ENCODE data around the gene MAP4K4.

GRCh38 chr2:101850991-101851390 is 153.5 kb downstream of the MAP4K4 start:
- no peak for TF ChIP-seq MAFK (conservative IDR thresholded peaks at IDR 0.05 in 1 of 2, IDR thresholded peaks at IDR 0.05 in 1 of 2; ENCODE audit: low read length in 2 of 2)
- TF ChIP-seq, protein P1, sequence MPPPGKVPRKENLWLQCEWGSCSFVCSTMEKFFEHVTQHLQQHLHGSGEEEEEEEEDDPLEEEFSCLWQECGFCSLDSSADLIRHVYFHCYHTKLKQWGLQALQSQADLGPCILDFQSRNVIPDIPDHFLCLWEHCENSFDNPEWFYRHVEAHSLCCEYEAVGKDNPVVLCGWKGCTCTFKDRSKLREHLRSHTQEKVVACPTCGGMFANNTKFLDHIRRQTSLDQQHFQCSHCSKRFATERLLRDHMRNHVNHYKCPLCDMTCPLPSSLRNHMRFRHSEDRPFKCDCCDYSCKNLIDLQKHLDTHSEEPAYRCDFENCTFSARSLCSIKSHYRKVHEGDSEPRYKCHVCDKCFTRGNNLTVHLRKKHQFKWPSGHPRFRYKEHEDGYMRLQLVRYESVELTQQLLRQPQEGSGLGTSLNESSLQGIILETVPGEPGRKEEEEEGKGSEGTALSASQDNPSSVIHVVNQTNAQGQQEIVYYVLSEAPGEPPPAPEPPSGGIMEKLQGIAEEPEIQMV (CRISPR knock-in tag; IDR thresholded peaks at IDR 0.05; ENCODE audit: low read depth): no peak
- no peak for TF ChIP-seq RFX5 (IDR thresholded peaks at IDR 0.05; ENCODE audit: low read depth, low read length)
- no peak for TF ChIP-seq CTCF (CRISPR knock-in tag; IDR thresholded peaks at IDR 0.05)
- no peak for TF ChIP-seq NONO (IDR thresholded peaks at IDR 0.05)
- no peak for TF ChIP-seq NONO (CRISPR knock-in tag; conservative IDR thresholded peaks at IDR 0.05)
- no peak for TF ChIP-seq NFIC (IDR thresholded peaks at IDR 0.05; ENCODE audit: low read length)
